H1 (cell line): Measurements from ENCODE around the gene KRT13. TPM values are rescaled to one million over a fixed set of nuclear protein-coding genes. Genes with fewer than 3 reads are reported as not detected.
A peak's percentile ranks its signal among the peaks of the same experiment; 100 is the strongest.

ENCODE experiments used
- ASH2L ChIP-seq: fragments of 200-600, 300-600 bp; sonication (generic); IDR thresholded peaks from one replicate; pipeline ENCODE4 v1.7.1; 2017; ENCODE audit warnings: low read length
- ATF2 ChIP-seq: IDR thresholded peaks from 2 replicates; pipeline ENCODE4 v1.6.1; 2012; ENCODE audit warnings: low read length, inconsistent platforms
- CREB1 ChIP-seq: IDR thresholded peaks from 2 replicates; pipeline ENCODE4 v1.6.1; 2012; ENCODE audit warnings: inconsistent platforms
- E2F6 ChIP-seq: IDR thresholded peaks from 2 replicates; pipeline ENCODE4 v1.6.1; 2012; ENCODE audit warnings: inconsistent platforms
- POLR2AphosphoS5 ChIP-seq: IDR thresholded peaks from 2 replicates; pipeline ENCODE4 v1.6.1; 2011; ENCODE audit warnings: low read depth, low read length
- YY1 ChIP-seq: IDR thresholded peaks from 2 replicates; pipeline ENCODE4 v1.6.1; 2011; ENCODE audit warnings: low read depth, mild to moderate bottlenecking, low read length
- polyA plus RNA-seq, 7 experiments: library from polyadenylated mRNA; depleted of rRNA in 3 of 7; stranded (reverse) in 5 of 7; unstranded in 2 of 7; fragments of >200 nt in 5 of 7; fragments of 200-250 nt in 2 of 7; gene quantifications; 1 replicate in 5 of 7; 2 replicates in 1 of 7; 4 replicates in 1 of 7; pipeline versions ENCODE4 v1.2.1 to v1.2.3, GENCODE V29; 2011 to 2013; ENCODE audit warnings: missing spikeins in 2 of 7, mixed read lengths in 2 of 7
- total RNA-seq: library from RNA; stranded (reverse); fragmentation: NEBNext Ultra II Directional; extraction: Animal tissue kit (Norgen Biotek cat#: 25700); gene quantifications from 2 replicates; pipeline ENCODE4 v1.2.1, GENCODE V29; 2021

Gene KRT13
- total and polyA plus RNA-seq, 2 of the 8 experiments (the other 6 are each of a cell fraction or from before 2014, with no cell fraction given) = 0.09 TPM; not detected in 1

GRCh38 chr17:41548844-41549595 is 43.6 kb upstream of the KRT13 start (continued):
- TF ChIP-seq CREB1 = peak; percentile 68
- peak; percentile 73 for TF ChIP-seq ASH2L
- no peak for TF ChIP-seq ATF2
- no peak for TF ChIP-seq POLR2AphosphoS5
- no peak; the same call in 1 of the 2 replicates for TF ChIP-seq E2F6
- TF ChIP-seq YY1 = no peak
- TF ChIP-seq, all 59 proteins: peak for 18
